H9 (cell line): ENCODE data around the gene SLC12A3. TPM values are rescaled to one million over a fixed set of nuclear protein-coding genes. Genes with fewer than 3 reads are reported as not detected.

ENCODE experiments used
- DNase-seq: peaks from one replicate; pipeline ENCODE4 v3.0.0-alpha.2; 2017
- H2AFZ ChIP-seq: one replicate; pipeline ENCODE4 v1.6.1; 2013; ENCODE audit warnings: mild to moderate bottlenecking, low read length, control low read depth, moderate library complexity
- H2AK5ac ChIP-seq: 2 replicates; pipeline ENCODE4 v1.6.1; 2013; ENCODE audit warnings: low read length, control low read depth, mixed read lengths; ENCODE audit not compliant: insufficient read length
- H2BK120ac ChIP-seq: one replicate; pipeline ENCODE4 v1.6.1; 2013; ENCODE audit warnings: low read depth, mild to moderate bottlenecking, low read length, control low read depth, inconsistent platforms; ENCODE audit not compliant: poor library complexity, severe bottlenecking
- H2BK12ac ChIP-seq: 2 replicates; pipeline ENCODE4 v1.6.1; 2013; ENCODE audit warnings: low read length, control low read depth, mixed read lengths, low read depth; ENCODE audit not compliant: insufficient read length
- H2BK15ac ChIP-seq: 2 replicates; pipeline ENCODE4 v1.6.1; 2013; ENCODE audit warnings: low read depth, low read length, control low read depth
- H2BK20ac ChIP-seq: one replicate; pipeline ENCODE4 v1.6.1; 2013; ENCODE audit warnings: low read depth, mild to moderate bottlenecking, low read length, control low read depth, inconsistent platforms; ENCODE audit not compliant: poor library complexity, severe bottlenecking
- H2BK5ac ChIP-seq: 2 replicates; pipeline ENCODE4 v1.6.1; 2013; ENCODE audit warnings: low read length, control low read depth, mixed read lengths; ENCODE audit not compliant: insufficient read length
- H3K14ac ChIP-seq: 2 replicates; pipeline ENCODE4 v1.6.1; 2013; ENCODE audit warnings: low read length, control low read depth; ENCODE audit not compliant: insufficient read depth
- H3K18ac ChIP-seq: 2 replicates; pipeline ENCODE4 v1.6.1; 2013; ENCODE audit warnings: low read depth, mild to moderate bottlenecking, mixed read lengths, low read length, control low read depth; ENCODE audit not compliant: insufficient read length
- H3K23ac ChIP-seq: 2 replicates; pipeline ENCODE4 v1.6.1; 2013; ENCODE audit warnings: low read length, control low read depth, mixed read lengths, low read depth; ENCODE audit not compliant: insufficient read length
- H3K23me2 ChIP-seq: 2 replicates; pipeline ENCODE4 v1.6.1; 2013; ENCODE audit warnings: low read depth, mild to moderate bottlenecking, mixed read lengths, low read length, control low read depth; ENCODE audit not compliant: insufficient read length, poor library complexity, severe bottlenecking
- H3K27ac ChIP-seq: 2 replicates; pipeline ENCODE4 v1.5.1; 2013; ENCODE audit warnings: low read length, control low read depth, mixed read lengths, low read depth; ENCODE audit not compliant: insufficient read length
- H3K27me3 ChIP-seq: 2 replicates; pipeline ENCODE4 v1.6.1; 2013; ENCODE audit warnings: low read length, control low read depth, inconsistent platforms; ENCODE audit not compliant: insufficient read depth
- H3K4ac ChIP-seq: 2 replicates; pipeline ENCODE4 v1.6.1; 2013; ENCODE audit warnings: low read depth, mild to moderate bottlenecking, control low read depth, inconsistent platforms, low read length, moderate library complexity
- H3K4me1 ChIP-seq: 2 replicates; pipeline ENCODE4 v1.6.1; 2013; ENCODE audit warnings: low read length, control low read depth, inconsistent platforms; ENCODE audit not compliant: insufficient read depth
- H3K4me2 ChIP-seq: 2 replicates; pipeline ENCODE4 v1.6.1; 2013; ENCODE audit warnings: low read length, control low read depth, mixed read lengths; ENCODE audit not compliant: insufficient read length, insufficient read depth
- H3K56ac ChIP-seq: 2 replicates; pipeline ENCODE4 v1.6.1; 2013; ENCODE audit warnings: low read depth, mild to moderate bottlenecking, mixed read lengths, low read length, control low read depth; ENCODE audit not compliant: insufficient read length
- H3K79me1 ChIP-seq: 2 replicates; pipeline ENCODE4 v1.6.1; 2013; ENCODE audit warnings: low read depth, mild to moderate bottlenecking, moderate library complexity, low read length, control low read depth, inconsistent platforms; ENCODE audit not compliant: insufficient read depth, poor library complexity, severe bottlenecking
- H3K79me2 ChIP-seq: 2 replicates; pipeline ENCODE4 v1.6.1; 2013; ENCODE audit warnings: low read length, control low read depth, inconsistent platforms; ENCODE audit not compliant: insufficient read depth
- H3K9ac ChIP-seq: 2 replicates; pipeline ENCODE4 v1.6.1; 2013; ENCODE audit warnings: low read length, control low read depth, mixed read lengths; ENCODE audit not compliant: insufficient read length; ENCODE audit errors: extremely low read depth
- H3K9me3 ChIP-seq: one replicate; pipeline ENCODE4 v1.6.1; 2013; ENCODE audit warnings: low read depth, low read length, inconsistent platforms; ENCODE audit not compliant: control insufficient read depth
- H3T11ph ChIP-seq: one replicate; pipeline ENCODE4 v1.6.1; 2013; ENCODE audit warnings: mild to moderate bottlenecking, low read length, control low read depth, inconsistent platforms
- H4K20me1 ChIP-seq: one replicate; pipeline ENCODE4 v1.6.1; 2013; ENCODE audit not compliant: control insufficient read depth, insufficient read length, insufficient read depth
- H4K5ac ChIP-seq: 2 replicates; pipeline ENCODE4 v1.6.1; 2013; ENCODE audit warnings: low read depth, mild to moderate bottlenecking, mixed read lengths, low read length, control low read depth; ENCODE audit not compliant: insufficient read length
- H4K8ac ChIP-seq: replicated peaks from 2 replicates; pipeline ENCODE4 v1.6.1; 2013; ENCODE audit warnings: low read length, control low read depth, mixed read lengths, low read depth; ENCODE audit not compliant: insufficient read length
- H4K91ac ChIP-seq: 2 replicates; pipeline ENCODE4 v1.6.1; 2013; ENCODE audit warnings: low read depth, mild to moderate bottlenecking, moderate library complexity, mixed read lengths, low read length, control low read depth; ENCODE audit not compliant: insufficient read length
- H3K27ac Mint-ChIP-seq, 3 experiments: 2 replicates in 2 of 3; 3 replicates in 1 of 3; pipeline ENCODE4 v1.8.0; 2020 to 2021; ENCODE audit warnings: mixed read lengths in 3 of 3, mild to moderate bottlenecking in 1 of 3, moderate library complexity in 1 of 3
- H3K27me3 Mint-ChIP-seq: 2 replicates; pipeline ENCODE4 v1.8.0; 2021; ENCODE audit warnings: low read depth, mild to moderate bottlenecking, moderate library complexity, mixed read lengths
- H3K36me3 Mint-ChIP-seq, 3 experiments: 2 replicates in 2 of 3; 3 replicates in 1 of 3; pipeline ENCODE4 v1.8.0; 2020 to 2021; ENCODE audit warnings: low read depth in 3 of 3, mixed read lengths in 3 of 3; ENCODE audit not compliant: insufficient read depth in 1 of 3
- H3K4me1 Mint-ChIP-seq, 2 experiments: 2 replicates each; pipeline ENCODE4 v1.8.0; 2020; ENCODE audit warnings: mixed read lengths in 2 of 2
- H3K4me3 Mint-ChIP-seq, 2 experiments: 2 replicates in 1 of 2; 3 replicates in 1 of 2; pipeline ENCODE4 v1.8.0; 2020 to 2021; ENCODE audit warnings: mild to moderate bottlenecking in 2 of 2, mixed read lengths in 2 of 2, moderate library complexity in 1 of 2
- H3K9me3 Mint-ChIP-seq, 2 experiments: 2 replicates in 1 of 2; 3 replicates in 1 of 2; pipeline ENCODE4 v1.8.0; 2020; ENCODE audit warnings: mild to moderate bottlenecking in 2 of 2, mixed read lengths in 2 of 2, moderate library complexity in 1 of 2
- CTCF ChIP-seq: fragments of 200-600 bp; sonication (generic); conservative IDR thresholded peaks from 3 replicates; pipeline ENCODE4 v1.8.0; 2021; ENCODE audit warnings: antibody characterized with exemption, mild to moderate bottlenecking
- WGBS: extraction: QIAGEN DNeasy Blood & Tissue Kit; methylation state at CpG from one replicate; pipeline ENCODE4 v1.1.7; 2013; ENCODE audit warnings: missing lambda C conversion rate, low lambda C conversion rate, mixed read lengths; ENCODE audit not compliant: insufficient read length; ENCODE audit errors: extremely low coverage; 5-methylcytosine and 5-hydroxymethylcytosine counted together
- total RNA-seq: library from RNA; stranded (reverse); gene quantifications from 2 replicates; pipeline ENCODE4 v1.2.1, GENCODE V29; 2021

SLC12A3 gene
- total RNA-seq, 1 experiment from 2014 or later: not detected

GRCh38 chr16:56910654-56911539, 45.9 kb downstream of the SLC12A3 start:
- Histone ChIP-seq H3K27ac (no peak overlapping the region), H3K23ac (no peak overlapping the region), H2BK120ac (no peak overlapping the region), H3K9me3 (no peaks in the 10 kb centered on the region), H3K23me2 (no peaks in the 10 kb centered on the region), H2BK5ac (no peak overlapping the region), H3K18ac (no peak overlapping the region), H4K20me1 (no peaks in the 10 kb centered on the region), H2BK15ac (no peak overlapping the region), H3K79me2 (no peaks in the 10 kb centered on the region), H3K14ac (no peak overlapping the region), H4K5ac (no peak overlapping the region), H3K27me3 (no peaks in the 10 kb centered on the region), H4K8ac (no peak overlapping the region), H3K4ac (no peak overlapping the region), H3K9ac (no peak overlapping the region), H3K79me1 (no peaks in the 10 kb centered on the region), H3T11ph (no peak overlapping the region), H2AFZ (no peak overlapping the region), H3K56ac (no peak overlapping the region), H4K91ac (no peak overlapping the region), H3K4me2 (no peak overlapping the region), H2BK12ac (no peak overlapping the region), H2BK20ac (no peak overlapping the region), H2AK5ac (no peak overlapping the region), H3K4me1 (peaks cover 5% of the 10 kb centered on the region)
- peaks cover 37 to 41% of the 10 kb centered on the region in 2 experiments for H3K4me1 Mint-ChIP-seq
- H3K27me3 Mint-ChIP-seq: peaks cover 6% of the 10 kb centered on the region
- peaks cover 3 to 7% of the 10 kb centered on the region in 2 experiments; a peak in 3 of 5 replicates for H3K9me3 Mint-ChIP-seq
- H3K4me3 Mint-ChIP-seq: no peak overlapping the region
- peaks cover 0 to 3% (median 0%) of the 10 kb centered on the region in 3 experiments; a peak in 1 of 7 replicates for H3K36me3 Mint-ChIP-seq
- no peak overlapping the region for H3K27ac Mint-ChIP-seq
- no peak for TF ChIP-seq CTCF
- no peak for DNase-seq
- WGBS: no CpG with 5 or more reads among the region's 12 CpGs
